HFF-Myc (cell line): ENCODE measurements around the gene PON3.

ENCODE experiments used
- DNase-seq: peaks from one replicate; pipeline ENCODE4 v3.0.0-alpha.2; 2011; ENCODE audit warnings: low read depth; ENCODE audit errors: extremely low read depth
- H3K4me3 ChIP-seq: replicated peaks from 2 replicates; pipeline ENCODE4 v1.5.1; 2011; ENCODE audit warnings: low read depth, mild to moderate bottlenecking, control low read depth, low read length
- TF ChIP-seq, protein P1 (sequence below): IDR thresholded peaks from 2 replicates; pipeline ENCODE4 v1.5.1; 2012; ENCODE audit warnings: mild to moderate bottlenecking, low read depth, low read length, control low read depth; ENCODE audit errors: missing control alignments

The PON3 gene

DNA sequence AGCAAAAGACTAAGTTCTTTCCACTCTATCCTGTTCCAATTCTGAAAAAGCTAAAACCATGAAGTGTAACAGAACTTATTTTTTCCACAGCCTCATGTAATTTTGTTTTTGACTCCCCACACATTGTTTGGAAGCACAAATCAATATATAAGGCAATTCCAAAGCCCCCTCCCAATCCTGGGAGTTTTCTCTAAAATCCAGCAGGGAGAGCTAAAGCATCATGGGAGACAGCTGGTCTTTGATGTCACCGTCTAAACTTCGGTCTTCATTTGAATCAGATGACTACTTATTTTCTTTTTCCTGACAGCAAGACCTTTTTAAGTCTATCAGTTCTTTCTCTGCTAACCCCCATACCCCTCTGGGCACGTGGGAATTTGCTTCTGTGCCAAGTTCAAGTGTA is 38.6 kb downstream of the PON3 start:
- no peak overlapping the region for H3K4me3 ChIP-seq
- DNase-seq = no peak
- TF ChIP-seq, protein P1, sequence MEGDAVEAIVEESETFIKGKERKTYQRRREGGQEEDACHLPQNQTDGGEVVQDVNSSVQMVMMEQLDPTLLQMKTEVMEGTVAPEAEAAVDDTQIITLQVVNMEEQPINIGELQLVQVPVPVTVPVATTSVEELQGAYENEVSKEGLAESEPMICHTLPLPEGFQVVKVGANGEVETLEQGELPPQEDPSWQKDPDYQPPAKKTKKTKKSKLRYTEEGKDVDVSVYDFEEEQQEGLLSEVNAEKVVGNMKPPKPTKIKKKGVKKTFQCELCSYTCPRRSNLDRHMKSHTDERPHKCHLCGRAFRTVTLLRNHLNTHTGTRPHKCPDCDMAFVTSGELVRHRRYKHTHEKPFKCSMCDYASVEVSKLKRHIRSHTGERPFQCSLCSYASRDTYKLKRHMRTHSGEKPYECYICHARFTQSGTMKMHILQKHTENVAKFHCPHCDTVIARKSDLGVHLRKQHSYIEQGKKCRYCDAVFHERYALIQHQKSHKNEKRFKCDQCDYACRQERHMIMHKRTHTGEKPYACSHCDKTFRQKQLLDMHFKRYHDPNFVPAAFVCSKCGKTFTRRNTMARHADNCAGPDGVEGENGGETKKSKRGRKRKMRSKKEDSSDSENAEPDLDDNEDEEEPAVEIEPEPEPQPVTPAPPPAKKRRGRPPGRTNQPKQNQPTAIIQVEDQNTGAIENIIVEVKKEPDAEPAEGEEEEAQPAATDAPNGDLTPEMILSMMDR = no peak

DNA sequence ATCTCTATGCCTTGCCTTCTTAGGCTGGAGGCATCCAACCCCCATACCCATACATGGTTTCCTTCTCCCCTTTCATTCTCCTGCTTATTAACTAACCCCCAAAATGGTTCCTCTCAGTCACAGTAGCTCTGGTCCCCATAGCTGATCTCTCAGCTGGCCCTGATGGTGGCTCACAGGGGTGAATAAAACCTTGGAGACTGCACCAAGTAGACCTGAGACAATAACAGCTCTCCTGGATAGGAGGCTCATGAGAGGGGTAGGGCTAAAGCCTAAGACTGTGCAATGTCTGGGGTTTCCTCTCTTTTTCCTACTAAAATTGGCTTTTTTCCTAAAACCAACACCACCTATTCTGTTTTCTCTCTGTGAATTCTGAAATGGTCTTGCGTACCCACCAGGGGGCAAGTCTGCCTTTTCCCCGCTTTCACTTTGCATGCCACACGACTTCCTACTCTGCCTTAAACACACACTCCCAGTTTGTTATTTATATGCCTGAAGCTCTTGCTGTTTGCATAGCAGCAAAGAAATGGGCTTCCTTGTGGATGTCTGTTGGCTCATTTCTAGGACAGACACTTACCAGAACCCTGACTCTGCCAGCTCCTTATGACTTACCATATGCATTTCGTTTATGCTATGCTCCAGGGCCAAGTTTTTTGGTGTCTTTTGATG is 53.4 kb downstream of the PON3 start:
- TF ChIP-seq, protein P1 = peak; percentile 14
- DNase-seq = peak; percentile 1
- H3K4me3 ChIP-seq = no peak overlapping the region

DNA sequence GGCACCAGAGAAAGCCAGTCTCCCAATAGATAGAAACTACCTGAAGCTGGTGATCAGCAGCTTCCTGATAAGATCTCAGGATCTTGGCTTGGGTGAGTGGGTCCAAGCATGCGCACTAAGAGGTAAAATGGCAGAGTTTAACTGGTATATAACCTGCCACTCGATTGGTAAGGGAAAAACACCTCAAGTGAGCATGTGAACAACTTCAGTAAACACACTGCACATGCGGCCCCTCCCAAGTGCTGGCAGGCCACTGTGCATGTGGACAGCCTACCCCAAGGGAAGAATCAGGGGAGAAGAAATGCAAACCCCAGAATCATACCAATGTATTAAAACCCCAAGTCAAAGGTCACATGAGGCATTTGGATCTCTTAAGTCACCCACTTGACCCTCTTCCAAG is 54.1 kb downstream of the PON3 start:
- H3K4me3 ChIP-seq = no peak overlapping the region
- DNase-seq = no peak
- TF ChIP-seq, protein P1 = no peak

DNA sequence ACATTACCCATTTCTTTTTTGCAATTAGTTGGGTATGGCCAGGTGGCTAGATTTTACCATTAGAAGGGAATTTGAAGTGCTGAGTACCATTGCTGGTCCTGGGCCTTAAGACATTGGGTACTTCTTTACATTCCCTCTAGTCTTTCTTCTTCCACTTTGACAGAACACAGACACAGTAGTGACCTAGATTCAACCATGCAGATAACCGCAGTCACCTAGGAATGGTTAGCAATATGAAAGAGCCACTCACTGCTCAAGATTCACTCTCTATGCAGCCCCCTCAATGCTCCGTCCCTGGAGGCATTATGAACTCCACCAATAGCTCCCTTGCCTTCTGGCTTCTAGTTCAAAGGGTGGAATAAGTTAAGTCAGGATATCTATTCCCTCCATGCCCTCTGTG is 55.7 kb downstream of the PON3 start:
- DNase-seq = no peak
- no peak overlapping the region for H3K4me3 ChIP-seq
- TF ChIP-seq, protein P1 = no peak

DNA sequence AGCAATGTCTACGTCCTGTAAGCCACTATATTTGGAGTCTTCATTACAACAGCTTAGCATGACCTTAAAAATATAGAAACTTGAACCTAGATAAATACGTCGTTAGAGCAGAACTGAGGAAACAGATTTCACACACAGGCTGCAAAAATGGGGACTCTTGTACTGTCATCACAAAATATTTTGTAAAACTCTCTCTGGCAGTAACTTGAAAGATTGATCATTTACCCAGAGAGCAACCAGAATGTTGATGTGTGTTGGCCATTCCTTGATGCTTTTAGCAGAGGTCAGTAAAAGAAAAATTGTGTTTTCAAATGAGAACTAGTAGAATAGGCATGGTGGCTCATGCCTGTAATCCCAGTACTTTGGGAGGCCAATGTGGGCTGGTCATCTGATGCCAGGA is 57.3 kb downstream of the PON3 start:
- TF ChIP-seq, protein P1 = no peak
- H3K4me3 ChIP-seq = no peak overlapping the region

DNA sequence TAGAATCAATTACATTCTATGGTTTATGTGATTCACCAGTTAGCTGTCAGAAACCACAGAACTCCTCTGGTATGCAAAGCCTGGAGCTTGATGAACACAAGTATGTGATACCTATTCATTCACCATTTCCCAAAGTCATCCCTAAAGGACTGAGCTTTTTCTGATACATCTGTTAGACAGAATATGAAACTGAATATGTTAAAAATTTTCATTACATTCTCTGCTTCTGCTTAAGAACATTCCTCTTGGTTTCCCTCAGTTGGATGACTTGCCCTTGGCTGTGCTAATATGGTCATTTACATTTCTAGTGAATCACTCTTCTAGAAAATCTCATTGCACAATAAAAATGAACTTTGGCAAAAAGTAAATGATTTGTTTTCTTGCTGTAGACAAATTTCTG is 61.1 kb downstream of the PON3 start:
- DNase-seq = no peak
- TF ChIP-seq, protein P1 = no peak
- no peak overlapping the region for H3K4me3 ChIP-seq

More for the DNA sequence above, 57.3 kb downstream of the PON3 start:
- DNase-seq = no peak

DNA sequence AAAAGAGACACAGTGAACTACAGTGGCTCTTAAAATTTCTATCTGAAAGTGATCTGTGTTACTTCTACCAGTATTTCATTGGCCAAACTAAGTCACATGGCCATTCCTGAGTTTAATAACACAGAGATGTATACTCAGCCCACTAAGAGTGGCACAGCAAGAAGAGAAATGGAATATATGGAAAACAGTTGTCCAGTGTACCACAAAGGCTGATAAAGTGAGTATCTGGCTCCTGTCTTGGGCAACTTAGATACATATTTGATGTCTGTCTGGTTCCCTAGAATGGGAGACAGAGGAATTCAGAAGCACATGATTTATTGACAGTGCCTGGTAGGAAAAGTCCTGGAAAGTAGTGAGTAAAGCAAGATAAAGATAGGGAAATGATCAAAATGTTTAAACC is 61.7 kb downstream of the PON3 start:
- no peak for DNase-seq
- TF ChIP-seq, protein P1 = no peak
- no peak overlapping the region for H3K4me3 ChIP-seq
